ENCODE measurements around the gene RDX.

GRCh38 chr11:110185599-110185998, 110.8 kb downstream of the RDX start:
- TF ChIP-seq CTCF (IDR thresholded peaks at IDR 0.05; ENCODE audit: low read length) (no peak), EZH2phosphoT487 (IDR thresholded peaks at IDR 0.05; ENCODE audit: low read length) (no peak), EZH2 (optimal IDR thresholded peaks at IDR 0.05; ENCODE audit: low read depth, low read length) (no peak)
